ENCODE measurements around the gene KIAA1217.

- TF ChIP-seq SPI1 (IDR thresholded peaks at IDR 0.05; ENCODE audit: low read depth, low read length) (no peak), POLR2A (IDR thresholded peaks at IDR 0.05; ENCODE audit: low read depth, low read length) (no peak)
Observed at GRCh38 chr10:24545585-24545984, 336.6 kb downstream of the KIAA1217 start.

Data from GM12891 (cell line).